ENCODE data around the gene ITGAD.
"Not testable (repeated sequence)": the region's sequence is repeated elsewhere in the genome, so short reads cannot be mapped to it uniquely, and the experiment has no call there.

The ITGAD gene

DNA sequence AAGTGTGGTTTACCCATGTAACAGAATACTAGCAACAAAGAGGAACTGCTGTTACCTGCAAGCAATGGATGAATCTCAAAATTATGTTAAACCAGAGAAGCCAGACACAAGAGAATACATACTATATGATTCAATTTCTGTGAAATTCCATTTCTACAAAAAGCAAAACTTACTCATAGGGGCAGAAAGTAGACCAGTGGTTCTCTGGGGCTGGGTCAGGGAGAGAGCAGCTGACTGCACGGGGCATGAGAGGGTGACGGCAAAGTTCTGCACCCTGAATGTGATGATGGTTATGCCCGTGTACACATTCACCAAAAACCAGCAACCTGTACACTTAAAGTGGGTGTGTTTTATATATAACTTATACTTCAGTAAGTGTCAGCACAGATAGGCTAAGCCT is 46.4 kb downstream of the ITGAD start:
- no peak overlapping the region for H3K27ac ChIP-seq (ENCODE audit: low read length)
- H3K9me2 ChIP-seq (replicated peaks; ENCODE audit: insufficient read depth, low read length): no peaks in the 10 kb centered on the region
- H3K79me2 ChIP-seq (ENCODE audit: low read length): no peaks in the 10 kb centered on the region
- H2AFZ ChIP-seq (ENCODE audit: low read length): no peak overlapping the region
- no peaks in the 10 kb centered on the region for H4K20me1 ChIP-seq (ENCODE audit: insufficient read depth, low read length)
- H3K27me3 ChIP-seq (replicated peaks; ENCODE audit: insufficient read depth, low read length): no peaks in the 10 kb centered on the region
- no peak overlapping the region for H3K4me3 ChIP-seq (ENCODE audit: low read length)
- no peak overlapping the region for H3K4me2 ChIP-seq (ENCODE audit: low read depth, low read length)
- no peaks in the 10 kb centered on the region for H3K9me3 ChIP-seq (replicated peaks; ENCODE audit: insufficient read depth, low read length)
- H3F3A ChIP-seq (ENCODE audit: insufficient read depth, low read length): no peaks in the 10 kb centered on the region
- 0 out of 2 replicates have a peak, but pooled peaks cover 5% of the 10 kb centered on the region for H3K4me1 ChIP-seq (ENCODE audit: low read length)
- TF ChIP-seq, protein P1, sequence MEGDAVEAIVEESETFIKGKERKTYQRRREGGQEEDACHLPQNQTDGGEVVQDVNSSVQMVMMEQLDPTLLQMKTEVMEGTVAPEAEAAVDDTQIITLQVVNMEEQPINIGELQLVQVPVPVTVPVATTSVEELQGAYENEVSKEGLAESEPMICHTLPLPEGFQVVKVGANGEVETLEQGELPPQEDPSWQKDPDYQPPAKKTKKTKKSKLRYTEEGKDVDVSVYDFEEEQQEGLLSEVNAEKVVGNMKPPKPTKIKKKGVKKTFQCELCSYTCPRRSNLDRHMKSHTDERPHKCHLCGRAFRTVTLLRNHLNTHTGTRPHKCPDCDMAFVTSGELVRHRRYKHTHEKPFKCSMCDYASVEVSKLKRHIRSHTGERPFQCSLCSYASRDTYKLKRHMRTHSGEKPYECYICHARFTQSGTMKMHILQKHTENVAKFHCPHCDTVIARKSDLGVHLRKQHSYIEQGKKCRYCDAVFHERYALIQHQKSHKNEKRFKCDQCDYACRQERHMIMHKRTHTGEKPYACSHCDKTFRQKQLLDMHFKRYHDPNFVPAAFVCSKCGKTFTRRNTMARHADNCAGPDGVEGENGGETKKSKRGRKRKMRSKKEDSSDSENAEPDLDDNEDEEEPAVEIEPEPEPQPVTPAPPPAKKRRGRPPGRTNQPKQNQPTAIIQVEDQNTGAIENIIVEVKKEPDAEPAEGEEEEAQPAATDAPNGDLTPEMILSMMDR (IDR thresholded peaks at IDR 0.05; ENCODE audit: low read length): no peak
- TF ChIP-seq EZH2phosphoT487 (IDR thresholded peaks at IDR 0.05; ENCODE audit: low read length) (no peak), EZH2 (optimal IDR thresholded peaks at IDR 0.05; ENCODE audit: low read depth, low read length) (no peak)
- no peak for DNase-seq
- no peak overlapping the region for H3K9ac ChIP-seq (ENCODE audit: low read length)
- no peaks in the 10 kb centered on the region for H3K36me3 ChIP-seq (replicated peaks; ENCODE audit: insufficient read depth, low read length)

DNA sequence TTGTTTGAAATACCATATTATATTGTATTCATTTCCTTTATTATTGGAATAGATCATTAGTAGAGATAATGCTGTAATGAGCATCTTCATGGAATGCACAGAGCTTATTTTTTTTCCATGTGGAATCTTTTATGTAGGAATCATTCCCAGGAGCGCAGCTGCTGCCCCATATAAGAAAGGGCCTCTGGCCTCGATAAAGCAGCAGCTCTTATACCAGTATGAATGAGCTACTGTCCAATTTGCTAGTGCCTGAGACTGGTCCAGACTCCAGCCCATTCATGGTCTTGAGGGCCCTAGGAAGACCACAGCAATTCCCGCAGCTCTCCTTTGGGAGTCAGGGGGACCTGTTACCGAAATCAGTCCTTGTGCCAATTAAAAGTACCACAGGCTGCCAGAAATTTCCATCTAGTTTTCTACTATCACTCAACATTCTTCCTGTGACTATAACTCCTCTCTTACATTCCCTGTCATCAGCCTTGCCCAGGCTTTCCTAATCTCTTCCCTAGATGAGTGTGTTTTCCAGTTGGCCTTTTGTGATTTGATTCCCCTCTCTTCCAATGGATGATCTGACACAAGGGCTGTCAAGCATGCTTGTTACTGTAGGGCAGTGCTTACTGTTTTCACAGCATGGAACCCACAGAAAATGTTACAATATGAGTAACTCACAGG is 47.5 kb downstream of the ITGAD start:
- no peaks in the 10 kb centered on the region for H3K9me3 ChIP-seq (replicated peaks; ENCODE audit: insufficient read depth, low read length)
- peaks cover 6% of the 10 kb centered on the region; the same call in 1 of the 2 replicates for H3K27me3 ChIP-seq (replicated peaks; ENCODE audit: insufficient read depth, low read length)
- H3K9ac ChIP-seq (ENCODE audit: low read length): no peak overlapping the region
- no peak overlapping the region for H3K27ac ChIP-seq (ENCODE audit: low read length)
- no peak overlapping the region for H3K4me3 ChIP-seq (ENCODE audit: low read length)
- H3F3A ChIP-seq (ENCODE audit: insufficient read depth, low read length): no peaks in the 10 kb centered on the region
- H3K79me2 ChIP-seq (ENCODE audit: low read length): no peaks in the 10 kb centered on the region
- no peaks in the 10 kb centered on the region for H3K9me2 ChIP-seq (replicated peaks; ENCODE audit: insufficient read depth, low read length)
- H2AFZ ChIP-seq (ENCODE audit: low read length): no peak overlapping the region
- no peak overlapping the region for H3K4me2 ChIP-seq (ENCODE audit: low read depth, low read length)
- no peaks in the 10 kb centered on the region for H3K36me3 ChIP-seq (replicated peaks; ENCODE audit: insufficient read depth, low read length)
- no peaks in the 10 kb centered on the region for H4K20me1 ChIP-seq (ENCODE audit: insufficient read depth, low read length)
- H3K4me1 ChIP-seq (ENCODE audit: low read length): 0 out of 2 replicates have a peak, but pooled peaks cover 5% of the 10 kb centered on the region
- TF ChIP-seq, protein P1 (IDR thresholded peaks at IDR 0.05; ENCODE audit: low read length): no peak
- TF ChIP-seq EZH2 (optimal IDR thresholded peaks at IDR 0.05; ENCODE audit: low read depth, low read length) (no peak), EZH2phosphoT487 (IDR thresholded peaks at IDR 0.05; ENCODE audit: low read length) (no peak)
- DNase-seq: no peak

DNA sequence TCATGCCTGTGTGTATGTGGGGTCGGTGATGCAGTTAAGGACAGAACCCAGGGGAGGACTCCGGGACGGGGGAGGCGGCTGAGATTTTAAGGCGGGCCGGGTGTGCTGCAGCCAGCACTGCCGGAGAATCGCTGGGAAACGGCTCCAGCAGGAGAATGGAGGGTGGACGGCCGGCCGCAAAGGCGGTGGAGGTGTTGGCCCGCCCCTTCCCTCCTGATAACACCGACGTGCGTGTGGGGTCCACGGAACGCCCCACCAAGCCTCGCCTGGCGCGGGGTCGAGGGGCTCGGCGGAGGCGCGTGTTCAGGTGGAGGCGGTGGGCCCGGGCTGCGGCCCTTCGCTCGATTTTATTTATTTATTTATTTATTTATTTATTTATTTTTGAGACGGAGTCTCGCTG is 48.8 kb downstream of the ITGAD start:
- Histone ChIP-seq H3K4me3 (ENCODE audit: low read length) (no peak overlapping the region), H3F3A (ENCODE audit: insufficient read depth, low read length) (no peaks in the 10 kb centered on the region), H3K4me2 (ENCODE audit: low read depth, low read length) (no peak overlapping the region), H3K79me2 (ENCODE audit: low read length) (no peaks in the 10 kb centered on the region), H4K20me1 (ENCODE audit: insufficient read depth, low read length) (no peaks in the 10 kb centered on the region), H3K9ac (ENCODE audit: low read length) (no peak overlapping the region), H2AFZ (ENCODE audit: low read length) (no peak overlapping the region), H3K4me1 (ENCODE audit: low read length) (0 out of 2 replicates have a peak, but pooled peaks cover 5% of the 10 kb centered on the region), H3K9me2 (replicated peaks; ENCODE audit: insufficient read depth, low read length) (no peaks in the 10 kb centered on the region), H3K9me3 (replicated peaks; ENCODE audit: insufficient read depth, low read length) (no peaks in the 10 kb centered on the region), H3K36me3 (replicated peaks; ENCODE audit: insufficient read depth, low read length) (no peaks in the 10 kb centered on the region), H3K27me3 (replicated peaks; ENCODE audit: insufficient read depth, low read length) (peaks cover 7% of the 10 kb centered on the region; the same call in 1 of the 2 replicates), H3K27ac (ENCODE audit: low read length) (no peak overlapping the region)
- TF ChIP-seq, protein P1 (IDR thresholded peaks at IDR 0.05; ENCODE audit: low read length): no peak
- TF ChIP-seq EZH2 (optimal IDR thresholded peaks at IDR 0.05; ENCODE audit: low read depth, low read length) (no peak), EZH2phosphoT487 (IDR thresholded peaks at IDR 0.05; ENCODE audit: low read length) (no peak)
- DNase-seq: no peak

DNA sequence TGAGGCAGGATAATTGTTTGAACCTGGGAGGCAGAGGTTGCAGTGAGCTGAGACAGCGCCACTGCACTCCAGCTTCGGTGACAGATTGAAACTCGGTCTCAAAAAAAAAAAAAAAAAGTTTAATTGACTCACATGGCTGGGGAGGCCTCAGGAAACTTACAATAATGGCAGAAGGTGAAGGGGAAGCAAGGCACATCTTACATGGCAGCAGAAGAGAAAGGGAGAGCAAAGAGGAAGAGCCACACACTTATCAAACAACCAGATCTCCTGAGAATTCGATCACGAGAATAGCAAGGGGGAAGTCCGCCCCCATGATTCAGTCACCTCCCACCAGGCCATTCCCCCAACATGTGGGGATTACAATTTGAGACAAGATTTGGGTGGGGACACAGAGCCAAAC is 52.8 kb downstream of the ITGAD start:
- DNase-seq; H3K9me3 ChIP-seq (replicated peaks; ENCODE audit: insufficient read depth, low read length); H4K20me1 ChIP-seq (ENCODE audit: insufficient read depth, low read length); H3K79me2 ChIP-seq (ENCODE audit: low read length); H2AFZ ChIP-seq (ENCODE audit: low read length); H3K9me2 ChIP-seq (replicated peaks; ENCODE audit: insufficient read depth, low read length); H3K27ac ChIP-seq (ENCODE audit: low read length); H3K36me3 ChIP-seq (replicated peaks; ENCODE audit: insufficient read depth, low read length); H3K4me2 ChIP-seq (ENCODE audit: low read depth, low read length); H3K4me1 ChIP-seq (ENCODE audit: low read length); H3F3A ChIP-seq (ENCODE audit: insufficient read depth, low read length); H3K27me3 ChIP-seq (replicated peaks; ENCODE audit: insufficient read depth, low read length); H3K4me3 ChIP-seq (ENCODE audit: low read length); H3K9ac ChIP-seq (ENCODE audit: low read length): not testable (repeated sequence)
